Nephron (organoid): ENCODE results near the gene DUS1L.

Experiments used
- H3K27ac Mint-ChIP-seq, 3 experiments: 2 replicates each; pipeline ENCODE4 v1.8.0; 2020; ENCODE audit warnings: mixed read lengths in 3 of 3, mild to moderate bottlenecking in 2 of 3, moderate library complexity in 1 of 3
- H3K27me3 Mint-ChIP-seq: 2 replicates; pipeline ENCODE4 v1.8.0; 2021; ENCODE audit warnings: low read depth, mild to moderate bottlenecking, moderate library complexity, mixed read lengths
- H3K36me3 Mint-ChIP-seq: 2 replicates; pipeline ENCODE4 v1.8.0; 2020; ENCODE audit warnings: low read depth, mixed read lengths
- H3K4me1 Mint-ChIP-seq: 2 replicates; pipeline ENCODE4 v1.8.0; 2020; ENCODE audit warnings: mixed read lengths
- H3K4me3 Mint-ChIP-seq, 3 experiments: 2 replicates each; pipeline ENCODE4 v1.8.0; 2020; ENCODE audit warnings: mild to moderate bottlenecking in 3 of 3, mixed read lengths in 3 of 3, moderate library complexity in 2 of 3
- H3K9me3 Mint-ChIP-seq: 2 replicates; pipeline ENCODE4 v1.8.0; 2020; ENCODE audit warnings: mixed read lengths
- TF ChIP-seq, protein P1 (sequence below), 3 experiments: fragments of 200-600 bp; sonication (generic); IDR thresholded peaks; one replicate each; pipeline ENCODE4 v1.5.0; 2021; ENCODE audit warnings: antibody characterized with exemption in 3 of 3; ENCODE audit not compliant: unreplicated experiment in 3 of 3

DUS1L gene

DNA sequence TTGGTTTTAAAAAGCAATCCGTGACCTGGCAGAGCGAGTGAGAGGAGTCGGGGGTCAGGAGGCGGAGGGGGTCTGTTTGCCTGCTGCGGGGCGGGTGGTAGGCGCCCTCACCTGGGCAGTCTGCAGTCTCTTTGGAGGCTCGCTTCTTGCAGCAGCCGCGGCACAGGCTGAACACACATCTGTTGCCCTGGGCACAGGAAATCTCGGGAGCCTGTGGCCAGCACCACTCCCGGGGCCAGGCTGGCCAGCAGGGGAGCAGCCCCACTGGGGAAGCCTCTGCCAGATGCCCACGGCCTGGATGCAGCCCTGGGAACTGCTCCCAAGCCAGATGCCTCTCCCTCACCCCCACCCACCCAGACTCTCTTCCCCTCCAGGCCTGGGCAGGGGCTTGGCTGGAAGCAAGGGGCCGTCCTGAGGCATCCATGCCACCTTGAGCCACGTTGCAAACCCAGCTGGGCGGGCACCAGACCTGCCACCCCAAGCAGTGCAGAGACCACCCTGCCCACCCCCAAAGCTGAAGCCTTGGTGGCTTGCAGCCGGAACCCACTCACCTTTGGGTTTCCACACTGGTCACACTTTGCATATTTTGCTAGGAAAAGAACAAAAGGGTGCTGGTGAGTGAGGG lies 7.3 kb downstream of the DUS1L start:
- H3K27me3 Mint-ChIP-seq = no peaks in the 10 kb centered on the region
- peaks cover 1% of the 10 kb centered on the region for H3K4me1 Mint-ChIP-seq
- TF ChIP-seq, protein P1, sequence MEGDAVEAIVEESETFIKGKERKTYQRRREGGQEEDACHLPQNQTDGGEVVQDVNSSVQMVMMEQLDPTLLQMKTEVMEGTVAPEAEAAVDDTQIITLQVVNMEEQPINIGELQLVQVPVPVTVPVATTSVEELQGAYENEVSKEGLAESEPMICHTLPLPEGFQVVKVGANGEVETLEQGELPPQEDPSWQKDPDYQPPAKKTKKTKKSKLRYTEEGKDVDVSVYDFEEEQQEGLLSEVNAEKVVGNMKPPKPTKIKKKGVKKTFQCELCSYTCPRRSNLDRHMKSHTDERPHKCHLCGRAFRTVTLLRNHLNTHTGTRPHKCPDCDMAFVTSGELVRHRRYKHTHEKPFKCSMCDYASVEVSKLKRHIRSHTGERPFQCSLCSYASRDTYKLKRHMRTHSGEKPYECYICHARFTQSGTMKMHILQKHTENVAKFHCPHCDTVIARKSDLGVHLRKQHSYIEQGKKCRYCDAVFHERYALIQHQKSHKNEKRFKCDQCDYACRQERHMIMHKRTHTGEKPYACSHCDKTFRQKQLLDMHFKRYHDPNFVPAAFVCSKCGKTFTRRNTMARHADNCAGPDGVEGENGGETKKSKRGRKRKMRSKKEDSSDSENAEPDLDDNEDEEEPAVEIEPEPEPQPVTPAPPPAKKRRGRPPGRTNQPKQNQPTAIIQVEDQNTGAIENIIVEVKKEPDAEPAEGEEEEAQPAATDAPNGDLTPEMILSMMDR (IDR thresholded peaks at IDR 0.05; ENCODE audit: unreplicated experiment in 3 of 3) = no peak
- H3K4me3 Mint-ChIP-seq = no peak overlapping the region
- H3K9me3 Mint-ChIP-seq = no peaks in the 10 kb centered on the region
- no peak overlapping the region for H3K27ac Mint-ChIP-seq
- peaks cover 12% of the 10 kb centered on the region for H3K36me3 Mint-ChIP-seq

DNA sequence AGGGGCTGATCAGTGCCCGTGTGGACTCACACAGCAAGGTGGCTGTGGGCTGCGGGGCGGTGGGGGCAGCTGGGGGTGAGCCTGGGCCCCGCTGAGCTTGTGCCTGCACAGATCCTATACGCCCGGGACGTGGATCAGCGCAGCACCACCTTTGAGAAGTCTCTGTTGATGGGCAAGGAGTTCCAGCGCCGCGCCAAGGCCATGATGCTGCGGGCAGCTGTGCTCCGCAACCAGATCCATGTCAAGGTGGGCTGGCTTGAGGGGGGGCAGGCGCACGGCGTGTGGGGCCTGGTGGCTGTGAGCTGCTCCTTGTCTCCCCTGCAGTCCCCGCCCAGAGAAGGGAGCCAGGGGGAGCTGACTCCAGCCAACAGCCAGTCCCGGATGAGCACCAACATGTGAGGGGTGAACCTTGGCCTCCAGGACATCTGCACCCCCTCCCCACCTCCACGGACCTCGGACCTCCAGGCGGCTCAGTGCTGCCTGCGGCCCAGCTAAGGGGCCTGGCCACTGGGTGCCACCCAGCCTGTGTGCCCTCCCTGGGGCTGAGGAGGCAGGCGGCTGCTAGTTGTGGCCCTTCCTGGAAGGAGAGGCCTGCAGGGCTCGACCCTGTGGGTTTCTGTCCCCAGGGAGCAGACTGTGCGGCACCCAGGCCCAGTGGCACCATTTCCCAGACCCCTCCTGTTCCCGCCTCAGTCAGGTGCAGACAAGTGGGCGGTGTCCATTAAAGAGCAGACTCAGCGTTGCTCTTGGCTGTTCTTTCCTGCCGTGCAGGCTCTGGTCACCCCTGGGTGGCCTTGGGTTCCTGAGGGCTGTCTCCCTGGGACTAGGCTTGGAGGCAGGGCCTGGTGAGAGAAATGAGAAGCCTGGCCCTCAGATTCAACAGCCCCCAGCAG lies 8.6 kb downstream of the DUS1L start:
- no peaks in the 10 kb centered on the region for H3K27me3 Mint-ChIP-seq
- H3K9me3 Mint-ChIP-seq = no peaks in the 10 kb centered on the region
- H3K36me3 Mint-ChIP-seq = peaks cover 12% of the 10 kb centered on the region
- peaks cover 5% of the 10 kb centered on the region for H3K4me1 Mint-ChIP-seq
- no peak overlapping the region for H3K27ac Mint-ChIP-seq
- TF ChIP-seq, protein P1 (IDR thresholded peaks at IDR 0.05; ENCODE audit: unreplicated experiment in 3 of 3) = no peak
- H3K4me3 Mint-ChIP-seq = no peak overlapping the region

DNA sequence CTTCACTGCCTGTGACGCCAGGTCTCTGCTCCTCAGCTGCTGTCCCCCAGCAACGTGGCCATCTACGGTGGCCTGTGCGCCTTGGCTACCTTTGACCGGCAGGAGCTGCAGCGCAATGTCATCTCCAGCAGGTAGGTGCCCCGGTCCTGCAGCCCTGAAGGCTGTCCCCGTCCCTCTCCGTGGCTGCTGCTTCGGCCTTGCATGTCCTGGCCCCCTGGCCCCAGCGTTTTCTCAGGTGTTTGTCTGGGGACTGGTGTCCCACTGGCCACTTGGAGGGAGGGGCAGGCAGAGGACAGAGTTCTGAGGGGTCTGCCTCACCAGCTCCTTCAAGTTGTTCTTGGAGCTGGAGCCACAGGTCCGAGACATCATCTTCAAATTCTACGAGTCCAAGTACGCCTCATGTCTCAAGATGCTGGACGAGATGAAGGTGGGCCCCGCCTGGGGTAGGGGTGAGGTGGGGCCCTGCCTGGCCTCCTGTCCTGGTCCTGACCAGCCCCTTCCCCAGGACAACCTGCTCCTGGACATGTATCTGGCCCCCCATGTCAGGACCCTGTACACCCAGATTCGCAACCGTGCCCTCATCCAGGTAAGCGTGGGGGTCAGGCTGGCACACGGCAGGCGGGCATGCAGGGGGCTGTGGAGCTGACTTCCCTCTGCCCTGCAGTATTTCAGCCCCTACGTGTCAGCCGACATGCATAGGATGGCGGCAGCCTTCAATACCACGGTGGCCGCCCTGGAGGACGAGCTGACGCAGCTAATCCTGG lies 9.5 kb downstream of the DUS1L start:
- peaks cover 5% of the 10 kb centered on the region for H3K4me1 Mint-ChIP-seq
- H3K36me3 Mint-ChIP-seq = peaks cover 12% of the 10 kb centered on the region
- TF ChIP-seq, protein P1 (IDR thresholded peaks at IDR 0.05; ENCODE audit: unreplicated experiment in 3 of 3) = no peak
- H3K27me3 Mint-ChIP-seq = no peaks in the 10 kb centered on the region
- peak overlapping the region in 1 of 3 experiments; percentile 30 for H3K4me3 Mint-ChIP-seq
- H3K9me3 Mint-ChIP-seq = no peaks in the 10 kb centered on the region
- H3K27ac Mint-ChIP-seq = no peak overlapping the region

DNA sequence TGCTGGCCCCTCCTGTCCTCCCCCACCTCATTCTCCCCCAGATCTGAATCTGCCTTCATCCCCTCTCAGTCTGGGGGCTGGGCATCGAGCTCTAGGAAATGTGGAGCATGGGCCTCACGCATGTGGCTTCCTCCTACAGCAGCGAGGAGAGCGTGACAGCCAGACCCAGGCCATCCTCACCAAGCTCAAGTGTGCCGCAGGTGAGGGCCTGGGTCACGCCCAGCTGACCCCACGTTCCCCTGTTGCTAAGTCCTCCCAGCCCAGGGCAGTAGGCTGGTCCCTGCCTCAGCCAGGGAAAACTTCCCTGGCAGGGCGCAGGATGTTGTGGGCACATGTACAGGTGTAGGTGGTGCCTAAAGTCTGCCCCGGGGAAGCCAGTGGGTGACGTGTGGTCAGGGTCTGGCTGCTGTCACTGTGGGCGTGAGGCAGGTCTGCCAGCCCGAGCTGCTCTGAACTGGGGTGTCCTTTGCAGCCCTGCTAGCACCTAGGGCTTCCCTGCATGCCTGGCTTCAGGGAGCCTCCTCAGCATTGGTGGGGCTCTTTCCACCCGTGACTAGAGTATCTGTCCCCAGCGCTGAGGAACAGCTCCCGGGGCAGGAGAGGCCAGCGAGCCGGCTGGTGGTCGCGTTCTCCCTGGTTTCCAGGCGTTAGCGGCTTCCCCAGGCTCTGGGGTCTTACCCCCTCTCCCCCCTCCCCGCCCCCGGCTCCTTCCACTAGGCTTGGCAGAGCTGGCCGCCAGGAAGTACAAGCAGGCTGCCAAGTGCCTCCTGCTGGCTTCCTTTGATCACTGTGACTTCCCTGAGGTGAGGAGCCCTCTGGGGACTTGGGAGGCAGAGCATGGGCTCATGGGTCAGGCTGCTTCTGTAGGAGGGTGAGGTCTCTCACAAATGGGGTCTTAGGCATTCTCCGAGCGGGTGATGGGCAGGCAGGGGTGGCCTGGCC lies 10.3 kb downstream of the DUS1L start:
- Mint-ChIP-seq H3K4me1 (peaks cover 9% of the 10 kb centered on the region), H3K4me3 (peak overlapping the region; percentile 48 to 63 (median 59)), H3K27me3 (no peaks in the 10 kb centered on the region), H3K36me3 (peaks cover 11% of the 10 kb centered on the region), H3K27ac (no peak overlapping the region), H3K9me3 (no peaks in the 10 kb centered on the region)
- TF ChIP-seq, protein P1 (IDR thresholded peaks at IDR 0.05; ENCODE audit: unreplicated experiment in 3 of 3) = no peak

DNA sequence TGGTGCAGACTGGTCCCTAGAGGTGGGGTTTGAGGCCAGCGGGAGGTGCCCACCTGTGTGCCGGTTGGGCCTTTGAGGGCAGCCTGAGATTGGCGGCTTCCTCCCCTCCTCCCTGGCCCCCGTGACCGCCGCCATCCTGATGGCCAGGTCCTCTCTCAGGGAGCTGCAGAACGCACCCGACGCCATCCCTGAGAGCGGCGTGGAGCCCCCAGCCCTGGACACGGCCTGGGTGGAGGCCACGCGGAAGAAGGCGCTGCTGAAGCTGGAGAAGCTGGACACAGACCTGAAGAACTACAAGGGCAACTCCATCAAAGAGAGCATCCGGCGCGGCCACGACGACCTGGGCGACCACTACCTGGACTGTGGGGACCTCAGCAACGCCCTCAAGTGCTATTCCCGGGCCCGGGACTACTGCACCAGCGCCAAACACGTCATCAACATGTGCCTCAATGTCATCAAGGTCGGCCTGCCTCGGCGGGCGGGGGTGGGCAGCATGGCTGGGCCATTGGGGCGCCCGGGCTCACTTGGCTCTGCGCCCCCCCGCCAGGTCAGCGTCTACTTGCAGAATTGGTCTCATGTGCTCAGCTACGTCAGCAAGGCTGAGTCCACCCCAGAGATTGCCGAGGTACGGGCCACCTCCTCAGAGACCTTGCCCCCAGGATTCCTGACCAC lies 11.1 kb downstream of the DUS1L start:
- no peaks in the 10 kb centered on the region for H3K27me3 Mint-ChIP-seq
- H3K36me3 Mint-ChIP-seq = peaks cover 8% of the 10 kb centered on the region
- TF ChIP-seq, protein P1 (IDR thresholded peaks at IDR 0.05; ENCODE audit: unreplicated experiment in 3 of 3) = no peak
- H3K4me1 Mint-ChIP-seq = peaks cover 9% of the 10 kb centered on the region
- H3K27ac Mint-ChIP-seq = no peak overlapping the region
- peak overlapping the region; percentile 48 to 87 (median 59) for H3K4me3 Mint-ChIP-seq
- H3K9me3 Mint-ChIP-seq = no peaks in the 10 kb centered on the region
